Activated naive CD8-positive, alpha-beta T cell treated with anti-CD3 and anti-CD28 coated beads, Interleukin-2, amount 50 U/mL, for 24 hours (primary cell): ENCODE results near the gene ZDHHC8.
"Not testable (repeated sequence)": the region's sequence is repeated elsewhere in the genome, so short reads cannot be mapped to it uniquely, and the experiment has no call there.

Source experiments
- ATAC-seq: fragments of 150-1000 bp; cut with Tn5 transposase; one replicate; pipeline ENCODE4 v1.10.0; 2021
- DNase-seq: peaks from one replicate; pipeline ENCODE4 v3.0.0; 2021
- H3K27ac Mint-ChIP-seq: one replicate; pipeline ENCODE4 v1.8.0; 2021; ENCODE audit warnings: mild to moderate bottlenecking, mixed read lengths
- H3K27me3 Mint-ChIP-seq: one replicate; pipeline ENCODE4 v1.8.0; 2021; ENCODE audit warnings: mixed read lengths
- H3K36me3 Mint-ChIP-seq: one replicate; pipeline ENCODE4 v1.8.0; 2021; ENCODE audit warnings: low read depth, mixed read lengths
- H3K4me1 Mint-ChIP-seq: one replicate; pipeline ENCODE4 v1.8.0; 2021; ENCODE audit warnings: mixed read lengths
- H3K4me3 Mint-ChIP-seq: one replicate; pipeline ENCODE4 v1.8.0; 2021; ENCODE audit warnings: mild to moderate bottlenecking, moderate library complexity, mixed read lengths
- H3K9me3 Mint-ChIP-seq: one replicate; pipeline ENCODE4 v1.8.0; 2021; ENCODE audit warnings: mixed read lengths

ZDHHC8 gene

GRCh38 chr22:20158391-20159036 is 26.9 kb downstream of the ZDHHC8 start:
- peaks cover 4% of the 10 kb centered on the region for H3K27me3 Mint-ChIP-seq
- H3K9me3 Mint-ChIP-seq, result no peaks in the 10 kb centered on the region
- DNase-seq (no peak), ATAC-seq (no peak)
- H3K27ac Mint-ChIP-seq, result no peak overlapping the region
- H3K36me3 Mint-ChIP-seq, result no peaks in the 10 kb centered on the region
- no peaks in the 10 kb centered on the region for H3K4me1 Mint-ChIP-seq
- H3K4me3 Mint-ChIP-seq, result no peak overlapping the region

GRCh38 chr22:20159076-20159475 is 27.5 kb downstream of the ZDHHC8 start:
- H3K4me3 Mint-ChIP-seq, result no peak overlapping the region
- DNase-seq (no peak), ATAC-seq (no peak)
- no peaks in the 10 kb centered on the region for H3K4me1 Mint-ChIP-seq
- no peak overlapping the region for H3K27ac Mint-ChIP-seq
- H3K27me3 Mint-ChIP-seq, result peaks cover 4% of the 10 kb centered on the region
- no peaks in the 10 kb centered on the region for H3K9me3 Mint-ChIP-seq
- H3K36me3 Mint-ChIP-seq, result no peaks in the 10 kb centered on the region

GRCh38 chr22:20159531-20159930 is 27.9 kb downstream of the ZDHHC8 start:
- not testable (repeated sequence) for H3K9me3 Mint-ChIP-seq, H3K4me3 Mint-ChIP-seq, H3K4me1 Mint-ChIP-seq, ATAC-seq, H3K27ac Mint-ChIP-seq, H3K27me3 Mint-ChIP-seq, DNase-seq, H3K36me3 Mint-ChIP-seq

- Mint-ChIP-seq H3K4me1 (peaks cover 2% of the 10 kb centered on the region), H3K27me3 (peaks cover 4% of the 10 kb centered on the region), H3K4me3 (no peak overlapping the region), H3K9me3 (no peaks in the 10 kb centered on the region), H3K27ac (no peak overlapping the region), H3K36me3 (no peaks in the 10 kb centered on the region)
- no peak for DNase-seq
- no peak for ATAC-seq
Measured at GRCh38 chr22:20160041-20160440, 28.4 kb downstream of the ZDHHC8 start.

GRCh38 chr22:20164863-20165262 is 33.3 kb downstream of the ZDHHC8 start:
- Mint-ChIP-seq H3K27me3 (no peaks in the 10 kb centered on the region), H3K4me1 (peaks cover 2% of the 10 kb centered on the region), H3K4me3 (no peak overlapping the region), H3K27ac (no peak overlapping the region), H3K9me3 (no peaks in the 10 kb centered on the region), H3K36me3 (no peaks in the 10 kb centered on the region)
- no peak for DNase-seq
- ATAC-seq, result no peak

GRCh38 chr22:20165421-20165820 is 33.8 kb downstream of the ZDHHC8 start:
- Mint-ChIP-seq H3K9me3 (no peaks in the 10 kb centered on the region), H3K27ac (no peak overlapping the region), H3K4me1 (peaks cover 2% of the 10 kb centered on the region), H3K36me3 (no peaks in the 10 kb centered on the region), H3K4me3 (no peak overlapping the region), H3K27me3 (no peaks in the 10 kb centered on the region)
- DNase-seq (no peak), ATAC-seq (no peak)

GRCh38 chr22:20165913-20166312 is 34.3 kb downstream of the ZDHHC8 start:
- Mint-ChIP-seq H3K4me1 (peaks cover 2% of the 10 kb centered on the region), H3K4me3 (no peak overlapping the region), H3K27me3 (no peaks in the 10 kb centered on the region), H3K27ac (no peak overlapping the region), H3K36me3 (no peaks in the 10 kb centered on the region), H3K9me3 (no peaks in the 10 kb centered on the region)
- ATAC-seq, result no peak
- no peak for DNase-seq

GRCh38 chr22:20166703-20167102 is 35.1 kb downstream of the ZDHHC8 start:
- Mint-ChIP-seq H3K4me1 (peaks cover 2% of the 10 kb centered on the region), H3K36me3 (no peaks in the 10 kb centered on the region), H3K4me3 (no peak overlapping the region), H3K9me3 (no peaks in the 10 kb centered on the region), H3K27me3 (no peaks in the 10 kb centered on the region), H3K27ac (no peak overlapping the region)
- DNase-seq (no peak), ATAC-seq (no peak)

GRCh38 chr22:20167643-20168322 is 36.2 kb downstream of the ZDHHC8 start:
- Mint-ChIP-seq H3K4me1 (peaks cover 2% of the 10 kb centered on the region), H3K27me3 (no peaks in the 10 kb centered on the region), H3K27ac (no peak overlapping the region), H3K36me3 (no peaks in the 10 kb centered on the region), H3K4me3 (no peak overlapping the region), H3K9me3 (no peaks in the 10 kb centered on the region)
- DNase-seq (no peak), ATAC-seq (peak; percentile 18)

GRCh38 chr22:20169253-20169822 is 37.7 kb downstream of the ZDHHC8 start:
- DNase-seq (no peak), ATAC-seq (no peak)
- no peak overlapping the region for H3K27ac Mint-ChIP-seq
- no peak overlapping the region for H3K4me3 Mint-ChIP-seq
- H3K36me3 Mint-ChIP-seq, result no peaks in the 10 kb centered on the region
- no peaks in the 10 kb centered on the region for H3K9me3 Mint-ChIP-seq
- no peaks in the 10 kb centered on the region for H3K27me3 Mint-ChIP-seq
- peaks cover under 1% of the 10 kb centered on the region for H3K4me1 Mint-ChIP-seq

- no peaks in the 10 kb centered on the region for H3K36me3 Mint-ChIP-seq
- DNase-seq (no peak), ATAC-seq (no peak)
- H3K9me3 Mint-ChIP-seq, result no peaks in the 10 kb centered on the region
- H3K27ac Mint-ChIP-seq, result no peak overlapping the region
- no peak overlapping the region for H3K4me3 Mint-ChIP-seq
- H3K4me1 Mint-ChIP-seq, result no peaks in the 10 kb centered on the region
- no peaks in the 10 kb centered on the region for H3K27me3 Mint-ChIP-seq
Measured at GRCh38 chr22:20170170-20170569, 38.6 kb downstream of the ZDHHC8 start.

- DNase-seq (no peak), ATAC-seq (no peak)
- no peak overlapping the region for H3K4me3 Mint-ChIP-seq
- H3K27me3 Mint-ChIP-seq, result no peaks in the 10 kb centered on the region
- no peaks in the 10 kb centered on the region for H3K4me1 Mint-ChIP-seq
- H3K36me3 Mint-ChIP-seq, result no peaks in the 10 kb centered on the region
- H3K27ac Mint-ChIP-seq, result no peak overlapping the region
- no peaks in the 10 kb centered on the region for H3K9me3 Mint-ChIP-seq
Measured at GRCh38 chr22:20171288-20172140, 39.9 kb downstream of the ZDHHC8 start.

- DNase-seq, result no peak
- Mint-ChIP-seq H3K27me3 (no peaks in the 10 kb centered on the region), H3K4me1 (no peaks in the 10 kb centered on the region), H3K9me3 (no peaks in the 10 kb centered on the region), H3K27ac (no peak overlapping the region), H3K4me3 (no peak overlapping the region), H3K36me3 (no peaks in the 10 kb centered on the region)
- ATAC-seq, result no peak
Measured at GRCh38 chr22:20172141-20172613, 40.6 kb downstream of the ZDHHC8 start.

GRCh38 chr22:20173246-20173645 is 41.6 kb downstream of the ZDHHC8 start:
- Mint-ChIP-seq H3K27me3 (no peaks in the 10 kb centered on the region), H3K27ac (no peak overlapping the region), H3K4me3 (no peak overlapping the region), H3K9me3 (no peaks in the 10 kb centered on the region), H3K4me1 (no peaks in the 10 kb centered on the region), H3K36me3 (no peaks in the 10 kb centered on the region)
- DNase-seq (no peak), ATAC-seq (no peak)
